Peyer's patch (tissue), 4 donors: Measurements from ENCODE around the gene GNG7.

Source experiments
- POLR2A ChIP-seq, 2 donors: fragments of 450-650 bp; IDR thresholded peaks; one replicate each; pipeline ENCODE4 v1.5.1; 2017; ENCODE audit warnings: antibody characterized with exemption in 2 of 2, mild to moderate bottlenecking in 2 of 2, moderate library complexity in 2 of 2
- TF ChIP-seq, protein P1 (sequence below), 6 experiments: fragments of 450-650 bp in 4 of 6; fragments of 200-600 bp in 2 of 6; sonication (generic) in 1 of 6; IDR thresholded peaks; one replicate each; pipeline ENCODE4 v1.5.1; 2017 to 2019; ENCODE audit warnings: antibody characterized with exemption in 6 of 6, mild to moderate bottlenecking in 3 of 6, moderate library complexity in 1 of 6

DNA sequence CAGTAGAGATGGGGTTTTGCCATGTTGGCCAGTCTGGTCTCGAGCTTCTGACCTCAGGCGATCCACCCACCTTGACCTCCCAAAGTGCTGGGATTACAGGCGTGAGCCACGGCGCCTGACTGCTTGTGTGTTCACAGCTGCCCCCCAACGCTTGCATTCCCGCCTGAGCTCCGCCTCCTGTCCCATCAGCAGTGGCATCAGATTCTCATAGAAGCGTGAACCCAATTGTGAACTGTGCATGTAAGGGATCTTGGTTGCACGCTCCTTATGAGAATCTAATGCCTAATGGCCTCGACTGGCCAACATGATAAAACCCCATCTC lies 150.7 kb downstream of the GNG7 start:
- TF ChIP-seq, protein P1, sequence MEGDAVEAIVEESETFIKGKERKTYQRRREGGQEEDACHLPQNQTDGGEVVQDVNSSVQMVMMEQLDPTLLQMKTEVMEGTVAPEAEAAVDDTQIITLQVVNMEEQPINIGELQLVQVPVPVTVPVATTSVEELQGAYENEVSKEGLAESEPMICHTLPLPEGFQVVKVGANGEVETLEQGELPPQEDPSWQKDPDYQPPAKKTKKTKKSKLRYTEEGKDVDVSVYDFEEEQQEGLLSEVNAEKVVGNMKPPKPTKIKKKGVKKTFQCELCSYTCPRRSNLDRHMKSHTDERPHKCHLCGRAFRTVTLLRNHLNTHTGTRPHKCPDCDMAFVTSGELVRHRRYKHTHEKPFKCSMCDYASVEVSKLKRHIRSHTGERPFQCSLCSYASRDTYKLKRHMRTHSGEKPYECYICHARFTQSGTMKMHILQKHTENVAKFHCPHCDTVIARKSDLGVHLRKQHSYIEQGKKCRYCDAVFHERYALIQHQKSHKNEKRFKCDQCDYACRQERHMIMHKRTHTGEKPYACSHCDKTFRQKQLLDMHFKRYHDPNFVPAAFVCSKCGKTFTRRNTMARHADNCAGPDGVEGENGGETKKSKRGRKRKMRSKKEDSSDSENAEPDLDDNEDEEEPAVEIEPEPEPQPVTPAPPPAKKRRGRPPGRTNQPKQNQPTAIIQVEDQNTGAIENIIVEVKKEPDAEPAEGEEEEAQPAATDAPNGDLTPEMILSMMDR (IDR thresholded peaks at IDR 0.05), result no peak
- TF ChIP-seq POLR2A (IDR thresholded peaks at IDR 0.05), result no peak
